Measurements from ENCODE around the gene TAS2R30.

TAS2R30 gene

GRCh38 chr12:11092128-11092527, 42.3 kb downstream of the TAS2R30 start, which contains the start of gene TAS2R43:
TSS of gene TAS2R43 (minus strand) at chr12:11092313. CDS start at chr12:11092229, 84 bp downstream.
- peaks cover 15% of the 10 kb centered on the region for H3K4me1 Mint-ChIP-seq (ENCODE audit: low read depth)
- H3K27ac Mint-ChIP-seq: no peak within 1 kb of the TSS
- H3K36me3 Mint-ChIP-seq (ENCODE audit: low read depth): peaks cover 44% of the 10 kb centered on the region
- no peak within 1 kb of the TSS for H3K4me3 Mint-ChIP-seq
- no peaks in the 10 kb centered on the region for H3K9me3 Mint-ChIP-seq
- no peaks in the 10 kb centered on the region for H3K27me3 Mint-ChIP-seq
- no peak for DNase-seq

- no peaks in the 10 kb centered on the region for H3K27me3 Mint-ChIP-seq
- no peak for DNase-seq
- H3K4me1 Mint-ChIP-seq (ENCODE audit: low read depth): peaks cover 24% of the 10 kb centered on the region
- H3K36me3 Mint-ChIP-seq (ENCODE audit: low read depth): peaks cover 45% of the 10 kb centered on the region
- H3K27ac Mint-ChIP-seq: no peak overlapping the region
- no peaks in the 10 kb centered on the region for H3K9me3 Mint-ChIP-seq
- no peak overlapping the region for H3K4me3 Mint-ChIP-seq
Measured at GRCh38 chr12:11089246-11089645, 45.2 kb downstream of the TAS2R30 start.

GRCh38 chr12:11085419-11085818, 49.0 kb downstream of the TAS2R30 start:
- H3K36me3 Mint-ChIP-seq (ENCODE audit: low read depth): peaks cover 45% of the 10 kb centered on the region

More at GRCh38 chr12:11085419-11085818, 49.0 kb downstream of the TAS2R30 start:
- H3K4me1 Mint-ChIP-seq (ENCODE audit: low read depth): peaks cover 13% of the 10 kb centered on the region
- no peaks in the 10 kb centered on the region for H3K27me3 Mint-ChIP-seq
- H3K4me3 Mint-ChIP-seq: no peak overlapping the region
- H3K27ac Mint-ChIP-seq: peak overlapping the region; percentile 76
- peaks cover 12% of the 10 kb centered on the region for H3K9me3 Mint-ChIP-seq
- no peak for DNase-seq
